SK-N-SH (cell line): Measurements from ENCODE around the gene RANGAP1. TPM values are rescaled to one million over a fixed set of nuclear protein-coding genes. Genes with fewer than 3 reads are reported as not detected.

Experiments
- CTCF ChIA-PET: fragments of 300-600, 350-600 bp; formaldehyde crosslinking; extraction: SDS; loops from one replicate; lab custom pipeline; 2021; lab: Yijun Ruan, JAX
- POLR2A ChIA-PET: fragments of 350-600 bp; sonication (Branson Sonifier 250); formaldehyde crosslinking; extraction: SDS; loops from one replicate; lab custom pipeline; 2020; ENCODE audit warnings: antibody characterized with exemption, inconsistent platforms; lab: Yijun Ruan, JAX
- DNase-seq: peaks from one replicate; pipeline ENCODE4 v3.0.0; 2012
- H2AFZ ChIP-seq: fragments of 200-600 bp; sonication (generic); 2 replicates; pipeline ENCODE4 v1.8.1; 2016; ENCODE audit warnings: antibody characterized with exemption, mild to moderate bottlenecking, low read depth
- H3F3A ChIP-seq: fragments of 200-600 bp; sonication (generic); replicated peaks from 2 replicates; pipeline ENCODE3; 2016; ENCODE audit warnings: antibody characterized with exemption, mild to moderate bottlenecking; ENCODE audit not compliant: insufficient read depth
- H3K27ac ChIP-seq, 2 experiments: fragments of 200-500 bp in 1 of 2; fragments of 200-600 bp in 1 of 2; sonication (Bioruptor generic) in 1 of 2; sonication (generic), shearing (Covaris generic) in 1 of 2; 2 replicates each; pipeline versions ENCODE4 v1.5.1 to v1.6.1; 2014 to 2016; ENCODE audit warnings: low read depth in 2 of 2, inconsistent platforms in 1 of 2, low read length in 1 of 2, mild to moderate bottlenecking in 1 of 2, mixed read lengths in 1 of 2
- H3K27me3 ChIP-seq: fragments of 200-600 bp; sonication (generic), shearing (Covaris generic); 2 replicates; pipeline ENCODE4 v1.6.1; 2016; ENCODE audit warnings: mixed run types; ENCODE audit not compliant: insufficient read depth
- H3K36me3 ChIP-seq, 2 experiments: fragments of 200-500 bp in 1 of 2; fragments of 200-600 bp in 1 of 2; sonication (Bioruptor generic) in 1 of 2; sonication (generic) in 1 of 2; replicated peaks in 1 of 2; 2 replicates each; pipeline versions ENCODE3 to v1.5.1; 2014 to 2016; ENCODE audit warnings: low read length in 1 of 2, mild to moderate bottlenecking in 1 of 2; ENCODE audit not compliant: insufficient read depth in 2 of 2, control insufficient read depth in 1 of 2
- H3K4me1 ChIP-seq, 2 experiments: fragments of 200-500 bp in 1 of 2; fragments of 200-600 bp in 1 of 2; sonication (Bioruptor generic) in 1 of 2; sonication (generic), shearing (Covaris generic) in 1 of 2; 2 replicates each; pipeline versions ENCODE4 v1.5.1 to v1.6.1; 2014 to 2016; ENCODE audit warnings: low read depth in 1 of 2, low read length in 1 of 2, mixed run types in 1 of 2; ENCODE audit not compliant: insufficient read depth in 2 of 2, control insufficient read depth in 1 of 2
- H3K4me2 ChIP-seq: fragments of 200-600 bp; sonication (generic), shearing (Covaris generic); 2 replicates; pipeline ENCODE4 v1.6.1; 2017; ENCODE audit warnings: mixed run types
- H3K4me3 ChIP-seq, 2 experiments: fragments of 200-500 bp in 1 of 2; fragments of 200-600 bp in 1 of 2; sonication (Bioruptor generic) in 1 of 2; sonication (generic), shearing (Covaris generic) in 1 of 2; 2 replicates each; pipeline versions ENCODE4 v1.5.1 to v1.8.1; 2014 to 2016; ENCODE audit warnings: low read depth in 2 of 2, inconsistent platforms in 1 of 2, low read length in 1 of 2, mild to moderate bottlenecking in 1 of 2, mixed read lengths in 1 of 2, moderate library complexity in 1 of 2
- H3K79me2 ChIP-seq: fragments of 200-600 bp; sonication (generic); 2 replicates; pipeline ENCODE4 v1.8.1; 2017; ENCODE audit warnings: mild to moderate bottlenecking; ENCODE audit not compliant: insufficient read depth
- H3K9ac ChIP-seq: fragments of 200-600 bp; sonication (generic); 2 replicates; pipeline ENCODE4 v1.6.1; 2017; ENCODE audit warnings: mixed run types
- H3K9me2 ChIP-seq: fragments of 200-600 bp; sonication (generic); 2 replicates; pipeline ENCODE4 v1.6.1; 2017; ENCODE audit warnings: mixed run types
- H3K9me3 ChIP-seq: fragments of 200-600 bp; sonication (generic); 2 replicates; pipeline ENCODE4 v1.6.1; 2017; ENCODE audit warnings: mixed run types, mild to moderate bottlenecking, moderate library complexity
- H4K20me1 ChIP-seq: fragments of 200-600 bp; sonication (generic); 2 replicates; pipeline ENCODE4 v1.6.1; 2017; ENCODE audit warnings: mild to moderate bottlenecking, mixed run types; ENCODE audit not compliant: insufficient read depth
- CHD2 ChIP-seq: fragments of 150-350 bp; IDR thresholded peaks from 2 replicates; pipeline ENCODE4 v1.6.1; 2018; ENCODE audit warnings: low read length; ENCODE audit not compliant: partially characterized antibody
- EZH2phosphoT487 ChIP-seq: fragments of 200-600 bp; sonication (generic); IDR thresholded peaks from 2 replicates; pipeline ENCODE4 v1.6.1; 2017; ENCODE audit warnings: low read depth, mixed run types, mild to moderate bottlenecking, antibody characterized with exemption, moderate library complexity, borderline replicate concordance
- FOSL2 ChIP-seq: IDR thresholded peaks from 2 replicates; pipeline ENCODE4 v1.4.0; 2012; ENCODE audit warnings: low read depth, mild to moderate bottlenecking, moderate library complexity, borderline replicate concordance
- FOXJ3 ChIP-seq: sonication (generic); formaldehyde crosslinking; IDR thresholded peaks from 2 replicates; pipeline ENCODE4 v1.5.1; 2020; ENCODE audit warnings: mild to moderate bottlenecking, missing genetic modification reagents
- FOXM1 ChIP-seq: IDR thresholded peaks from 2 replicates; pipeline ENCODE4 v1.4.0; 2012; ENCODE audit warnings: low read depth, mild to moderate bottlenecking
- GABPA ChIP-seq: IDR thresholded peaks from 2 replicates; pipeline ENCODE4 v1.4.0; 2012; ENCODE audit warnings: low read depth, mild to moderate bottlenecking
- GATA2 ChIP-seq: sonication (generic); formaldehyde crosslinking; IDR thresholded peaks from 2 replicates; pipeline ENCODE4 v1.5.0; 2020; ENCODE audit warnings: mild to moderate bottlenecking, missing genetic modification reagents
- IRF3 ChIP-seq: fragments of 150-350 bp; IDR thresholded peaks from 2 replicates; pipeline ENCODE4 v1.6.1; 2016; ENCODE audit warnings: mild to moderate bottlenecking, low read depth, low read length
- JUND ChIP-seq: IDR thresholded peaks from 2 replicates; pipeline ENCODE4 v1.4.0; 2012
- NRF1 ChIP-seq: IDR thresholded peaks from 2 replicates; pipeline ENCODE4 v1.6.1; 2012; ENCODE audit warnings: low read depth, mild to moderate bottlenecking, low read length
- PBX3 ChIP-seq: IDR thresholded peaks from 2 replicates; pipeline ENCODE4; 2012
- POLR2AphosphoS5 ChIP-seq: IDR thresholded peaks from 2 replicates; pipeline ENCODE4 v1.6.1; 2012; ENCODE audit warnings: low read depth, low read length
- RFX5 ChIP-seq: IDR thresholded peaks from 2 replicates; pipeline ENCODE4 v1.6.1; 2012; ENCODE audit warnings: mild to moderate bottlenecking, improper control_type of control experiment, low read length
- RXRA ChIP-seq: IDR thresholded peaks from 2 replicates; pipeline ENCODE4 v1.4.0; 2012; ENCODE audit warnings: low read depth, mild to moderate bottlenecking, borderline replicate concordance
- SIN3A ChIP-seq: IDR thresholded peaks from 2 replicates; pipeline ENCODE4 v1.6.1; 2012; ENCODE audit warnings: low read depth, mild to moderate bottlenecking, low read length, moderate library complexity, borderline replicate concordance
- TAF1 ChIP-seq: IDR thresholded peaks from 2 replicates; pipeline ENCODE4 v1.6.1; 2012; ENCODE audit warnings: low read depth, mild to moderate bottlenecking, low read length, moderate library complexity, borderline replicate concordance
- TCF12 ChIP-seq: IDR thresholded peaks from 2 replicates; pipeline ENCODE4 v1.4.0; 2012
- TEAD4 ChIP-seq: IDR thresholded peaks from 2 replicates; pipeline ENCODE4 v1.4.0; 2012; ENCODE audit warnings: mild to moderate bottlenecking, borderline replicate concordance; ENCODE audit not compliant: insufficient read depth
- USF1 ChIP-seq: IDR thresholded peaks from 2 replicates; pipeline ENCODE4 v1.4.0; 2012; ENCODE audit warnings: low read depth, borderline replicate concordance
- YY1 ChIP-seq: IDR thresholded peaks from 2 replicates; pipeline ENCODE4 v1.4.0; 2012; ENCODE audit warnings: low read depth, mild to moderate bottlenecking
- WGBS: methylation state at CpG from one replicate; pipeline ENCODE4 v1.1.6; 2017; ENCODE audit warnings: low lambda C conversion rate; 5-methylcytosine and 5-hydroxymethylcytosine counted together
- polyA plus RNA-seq, 3 experiments: library from polyadenylated mRNA; depleted of rRNA; stranded (reverse); fragments of >200 nt; gene quantifications; 2 replicates each; pipeline ENCODE4 v1.2.3, GENCODE V29; 2012

RANGAP1 gene
- polyA plus RNA-seq, 1 of the 3 experiments (the other 2 are of a cell fraction) = 67.1 TPM

GRCh38 chr22:41320416-41321240 lies 34.6 kb upstream of the RANGAP1 start:
- H2AFZ ChIP-seq = no peak overlapping the region
- H3K27ac ChIP-seq = no peak overlapping the region
- no peaks in the 10 kb centered on the region for H3F3A ChIP-seq
- ChIA-PET CTCF (no interaction called here), POLR2A (no interaction called here)
- no peaks in the 10 kb centered on the region for H4K20me1 ChIP-seq
- no peak overlapping the region for H3K9ac ChIP-seq
- no peak for DNase-seq
- H3K4me1 ChIP-seq = no peaks in the 10 kb centered on the region
- no peak overlapping the region for H3K4me3 ChIP-seq
- H3K4me2 ChIP-seq = no peak overlapping the region
- no peaks in the 10 kb centered on the region for H3K9me2 ChIP-seq
- 91% methylated on average over 7 of the region's 16 CpGs for WGBS
- peaks cover 10% of the 10 kb centered on the region; the same call in 1 of the 2 replicates for H3K79me2 ChIP-seq
- H3K9me3 ChIP-seq = no peaks in the 10 kb centered on the region
- no peaks in the 10 kb centered on the region for H3K27me3 ChIP-seq
- TF ChIP-seq TAF1 (no peak), RXRA (no peak), IRF3 (no peak), POLR2AphosphoS5 (no peak), FOXJ3 (no peak), RFX5 (no peak), GATA2 (CRISPR knock-in tag) (no peak), TEAD4 (no peak), GABPA (no peak), YY1 (no peak), FOXM1 (no peak), EZH2phosphoT487 (no peak), PBX3 (no peak), TCF12 (no peak)
- peaks cover 0 to 3% of the 10 kb centered on the region in 2 experiments for H3K36me3 ChIP-seq

GRCh38 chr22:41315586-41315985 lies 29.6 kb upstream of the RANGAP1 start:
- H3K9me2 ChIP-seq = no peaks in the 10 kb centered on the region
- no peaks in the 10 kb centered on the region for H3F3A ChIP-seq
- no peak overlapping the region for H3K9ac ChIP-seq
- no peaks in the 10 kb centered on the region for H3K4me1 ChIP-seq
- H3K9me3 ChIP-seq = no peaks in the 10 kb centered on the region
- CTCF ChIA-PET = no interaction called here
- no peaks in the 10 kb centered on the region for H3K36me3 ChIP-seq
- no peaks in the 10 kb centered on the region for H4K20me1 ChIP-seq
- no peaks in the 10 kb centered on the region for H3K27me3 ChIP-seq
- H3K27ac ChIP-seq = no peak overlapping the region
- no peak overlapping the region for H3K4me2 ChIP-seq
- TF ChIP-seq CHD2 (no peak), JUND (no peak), YY1 (no peak), NRF1 (no peak), FOXJ3 (no peak), SIN3A (no peak), IRF3 (no peak), USF1 (no peak), FOSL2 (no peak)
- TF ChIP-seq, all 33 proteins: peak for 0
- peaks cover 43% of the 10 kb centered on the region for H3K79me2 ChIP-seq
- H2AFZ ChIP-seq = no peak overlapping the region
- no peak for DNase-seq
- 92% methylated on average over 1 of the region's 1 CpG for WGBS
- POLR2A ChIA-PET = no interaction called here
- no peak overlapping the region for H3K4me3 ChIP-seq
